ENCODE results near the gene RAP1GAP2.

DNA sequence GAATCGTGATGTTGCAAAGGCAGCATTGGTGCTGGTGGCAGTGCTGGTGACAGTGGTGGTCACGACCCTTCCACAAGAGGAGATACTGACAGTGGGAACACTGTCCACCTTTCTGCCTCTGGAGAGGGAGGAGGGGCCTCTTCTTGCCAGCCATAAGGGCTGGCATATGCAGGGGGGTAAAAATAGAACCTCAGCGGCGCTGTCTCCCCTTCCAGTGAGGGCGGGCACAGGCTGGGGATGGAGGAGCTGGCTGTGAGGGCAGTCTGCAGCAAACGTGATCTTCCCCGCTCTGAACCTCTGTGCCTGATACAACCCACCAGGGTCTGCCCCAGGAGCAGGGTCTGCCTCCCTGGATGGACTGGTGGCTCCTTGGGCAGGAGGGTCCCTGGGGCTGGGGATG, 3.4 kb downstream of the RAP1GAP2 start:
- TF ChIP-seq RARB (CRISPR knock-in tag; IDR thresholded peaks at IDR 0.05) (no peak), TCF4 (CRISPR knock-in tag; IDR thresholded peaks at IDR 0.05; ENCODE audit: borderline replicate concordance) (no peak), CSDC2 (CRISPR knock-in tag; IDR thresholded peaks at IDR 0.05) (no peak), ZNF70 (CRISPR knock-in tag; IDR thresholded peaks at IDR 0.05) (no peak), ARNTL (CRISPR knock-in tag; IDR thresholded peaks at IDR 0.05; ENCODE audit: borderline replicate concordance, low read depth) (no peak), ISL1 (CRISPR knock-in tag; IDR thresholded peaks at IDR 0.05) (no peak), PPARA (CRISPR knock-in tag; IDR thresholded peaks at IDR 0.05; ENCODE audit: borderline replicate concordance) (no peak), ZFP30 (CRISPR knock-in tag; IDR thresholded peaks at IDR 0.05) (no peak), ZFP3 (CRISPR knock-in tag; IDR thresholded peaks at IDR 0.05) (no peak)
- TF ChIP-seq, protein P1, sequence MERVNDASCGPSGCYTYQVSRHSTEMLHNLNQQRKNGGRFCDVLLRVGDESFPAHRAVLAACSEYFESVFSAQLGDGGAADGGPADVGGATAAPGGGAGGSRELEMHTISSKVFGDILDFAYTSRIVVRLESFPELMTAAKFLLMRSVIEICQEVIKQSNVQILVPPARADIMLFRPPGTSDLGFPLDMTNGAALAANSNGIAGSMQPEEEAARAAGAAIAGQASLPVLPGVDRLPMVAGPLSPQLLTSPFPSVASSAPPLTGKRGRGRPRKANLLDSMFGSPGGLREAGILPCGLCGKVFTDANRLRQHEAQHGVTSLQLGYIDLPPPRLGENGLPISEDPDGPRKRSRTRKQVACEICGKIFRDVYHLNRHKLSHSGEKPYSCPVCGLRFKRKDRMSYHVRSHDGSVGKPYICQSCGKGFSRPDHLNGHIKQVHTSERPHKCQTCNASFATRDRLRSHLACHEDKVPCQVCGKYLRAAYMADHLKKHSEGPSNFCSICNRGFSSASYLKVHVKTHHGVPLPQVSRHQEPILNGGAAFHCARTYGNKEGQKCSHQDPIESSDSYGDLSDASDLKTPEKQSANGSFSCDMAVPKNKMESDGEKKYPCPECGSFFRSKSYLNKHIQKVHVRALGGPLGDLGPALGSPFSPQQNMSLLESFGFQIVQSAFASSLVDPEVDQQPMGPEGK (CRISPR knock-in tag; IDR thresholded peaks at IDR 0.05; ENCODE audit: borderline replicate concordance): no peak
- TF ChIP-seq, protein P2, sequence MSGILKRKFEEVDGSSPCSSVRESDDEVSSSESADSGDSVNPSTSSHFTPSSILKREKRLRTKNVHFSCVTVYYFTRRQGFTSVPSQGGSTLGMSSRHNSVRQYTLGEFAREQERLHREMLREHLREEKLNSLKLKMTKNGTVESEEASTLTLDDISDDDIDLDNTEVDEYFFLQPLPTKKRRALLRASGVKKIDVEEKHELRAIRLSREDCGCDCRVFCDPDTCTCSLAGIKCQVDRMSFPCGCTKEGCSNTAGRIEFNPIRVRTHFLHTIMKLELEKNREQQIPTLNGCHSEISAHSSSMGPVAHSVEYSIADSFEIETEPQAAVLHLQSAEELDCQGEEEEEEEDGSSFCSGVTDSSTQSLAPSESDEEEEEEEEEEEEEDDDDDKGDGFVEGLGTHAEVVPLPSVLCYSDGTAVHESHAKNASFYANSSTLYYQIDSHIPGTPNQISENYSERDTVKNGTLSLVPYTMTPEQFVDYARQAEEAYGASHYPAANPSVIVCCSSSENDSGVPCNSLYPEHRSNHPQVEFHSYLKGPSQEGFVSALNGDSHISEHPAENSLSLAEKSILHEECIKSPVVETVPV (CRISPR knock-in tag; IDR thresholded peaks at IDR 0.05): no peak
- TF ChIP-seq, protein P3, sequence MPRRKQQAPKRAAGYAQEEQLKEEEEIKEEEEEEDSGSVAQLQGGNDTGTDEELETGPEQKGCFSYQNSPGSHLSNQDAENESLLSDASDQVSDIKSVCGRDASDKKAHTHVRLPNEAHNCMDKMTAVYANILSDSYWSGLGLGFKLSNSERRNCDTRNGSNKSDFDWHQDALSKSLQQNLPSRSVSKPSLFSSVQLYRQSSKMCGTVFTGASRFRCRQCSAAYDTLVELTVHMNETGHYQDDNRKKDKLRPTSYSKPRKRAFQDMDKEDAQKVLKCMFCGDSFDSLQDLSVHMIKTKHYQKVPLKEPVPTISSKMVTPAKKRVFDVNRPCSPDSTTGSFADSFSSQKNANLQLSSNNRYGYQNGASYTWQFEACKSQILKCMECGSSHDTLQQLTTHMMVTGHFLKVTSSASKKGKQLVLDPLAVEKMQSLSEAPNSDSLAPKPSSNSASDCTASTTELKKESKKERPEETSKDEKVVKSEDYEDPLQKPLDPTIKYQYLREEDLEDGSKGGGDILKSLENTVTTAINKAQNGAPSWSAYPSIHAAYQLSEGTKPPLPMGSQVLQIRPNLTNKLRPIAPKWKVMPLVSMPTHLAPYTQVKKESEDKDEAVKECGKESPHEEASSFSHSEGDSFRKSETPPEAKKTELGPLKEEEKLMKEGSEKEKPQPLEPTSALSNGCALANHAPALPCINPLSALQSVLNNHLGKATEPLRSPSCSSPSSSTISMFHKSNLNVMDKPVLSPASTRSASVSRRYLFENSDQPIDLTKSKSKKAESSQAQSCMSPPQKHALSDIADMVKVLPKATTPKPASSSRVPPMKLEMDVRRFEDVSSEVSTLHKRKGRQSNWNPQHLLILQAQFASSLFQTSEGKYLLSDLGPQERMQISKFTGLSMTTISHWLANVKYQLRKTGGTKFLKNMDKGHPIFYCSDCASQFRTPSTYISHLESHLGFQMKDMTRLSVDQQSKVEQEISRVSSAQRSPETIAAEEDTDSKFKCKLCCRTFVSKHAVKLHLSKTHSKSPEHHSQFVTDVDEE (CRISPR knock-in tag; IDR thresholded peaks at IDR 0.05): no peak
- TF ChIP-seq, protein P4, sequence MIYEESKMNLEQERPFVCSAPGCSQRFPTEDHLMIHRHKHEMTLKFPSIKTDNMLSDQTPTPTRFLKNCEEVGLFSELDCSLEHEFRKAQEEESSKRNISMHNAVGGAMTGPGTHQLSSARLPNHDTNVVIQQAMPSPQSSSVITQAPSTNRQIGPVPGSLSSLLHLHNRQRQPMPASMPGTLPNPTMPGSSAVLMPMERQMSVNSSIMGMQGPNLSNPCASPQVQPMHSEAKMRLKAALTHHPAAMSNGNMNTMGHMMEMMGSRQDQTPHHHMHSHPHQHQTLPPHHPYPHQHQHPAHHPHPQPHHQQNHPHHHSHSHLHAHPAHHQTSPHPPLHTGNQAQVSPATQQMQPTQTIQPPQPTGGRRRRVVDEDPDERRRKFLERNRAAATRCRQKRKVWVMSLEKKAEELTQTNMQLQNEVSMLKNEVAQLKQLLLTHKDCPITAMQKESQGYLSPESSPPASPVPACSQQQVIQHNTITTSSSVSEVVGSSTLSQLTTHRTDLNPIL (CRISPR knock-in tag; IDR thresholded peaks at IDR 0.05; ENCODE audit: low read depth): no peak
